ENCODE results near the gene RFX2.
A peak's percentile ranks its signal among the peaks of the same experiment; 100 is the strongest.
"Not testable (repeated sequence)": the region's sequence is repeated elsewhere in the genome, so short reads cannot be mapped to it uniquely, and the experiment has no call there.

The RFX2 gene

GRCh38 chr19:6073858-6074708, 36.2 kb downstream of the RFX2 start:
- DNase-seq: no peak

GRCh38 chr19:6073233-6073632, 37.1 kb downstream of the RFX2 start:
- DNase-seq: not testable (repeated sequence)

GRCh38 chr19:6071875-6072274, 38.4 kb downstream of the RFX2 start:
- DNase-seq: no peak

- no peak for DNase-seq
These were observed 39.4 kb downstream of the RFX2 start for GRCh38 chr19:6070720-6071485.

- no peak for DNase-seq
These were observed 40.1 kb downstream of the RFX2 start for GRCh38 chr19:6070207-6070681.

GRCh38 chr19:6069268-6069791, 41.0 kb downstream of the RFX2 start:
- DNase-seq: no peak

GRCh38 chr19:6068711-6069110, 41.6 kb downstream of the RFX2 start:
- DNase-seq: no peak

GRCh38 chr19:6067975-6068374, 42.3 kb downstream of the RFX2 start:
- peak; percentile 10 for DNase-seq

GRCh38 chr19:6066661-6067646, 43.3 kb downstream of the RFX2 start:
- DNase-seq: peak; percentile 71

GRCh38 chr19:6065685-6066374, 44.5 kb downstream of the RFX2 start:
- DNase-seq: peak; percentile 61

GRCh38 chr19:6064336-6065073, 45.8 kb downstream of the RFX2 start:
- peak; percentile 80 for DNase-seq

GRCh38 chr19:6063576-6064335, 46.5 kb downstream of the RFX2 start:
- peak; percentile 41 for DNase-seq

- peak; percentile 32 for DNase-seq
These were observed 47.2 kb downstream of the RFX2 start for GRCh38 chr19:6062961-6063575.

GRCh38 chr19:6062274-6062673, 48.0 kb downstream of the RFX2 start:
- DNase-seq: peak; percentile 36

- no peak for DNase-seq
These were observed 48.7 kb downstream of the RFX2 start for GRCh38 chr19:6061376-6062130.

GRCh38 chr19:6060600-6061375, 49.5 kb downstream of the RFX2 start:
- peak; percentile 94 for DNase-seq

GRCh38 chr19:6059988-6060599, 50.2 kb downstream of the RFX2 start:
- DNase-seq: peak; percentile 5

Data from islet precursor cell (in vitro differentiated cells).